ENCODE results near the gene AJM1. TPM values are rescaled to one million over a fixed set of nuclear protein-coding genes. Genes with fewer than 3 reads are reported as not detected.
A peak's percentile ranks its signal among the peaks of the same experiment; 100 is the strongest.
"Not testable (repeated sequence)": the region's sequence is repeated elsewhere in the genome, so short reads cannot be mapped to it uniquely, and the experiment has no call there.

AJM1 gene
- total RNA-seq, 1 donor from 2014 or later, result 3.3 TPM

- Histone ChIP-seq H3K79me2 (ENCODE audit: insufficient read depth, low read length) (no peaks in the 10 kb centered on the region), H3K4me3 (ENCODE audit: insufficient read depth, low read depth, low read length) (no peak overlapping the region), H2AFZ (ENCODE audit: low read depth, low read length) (no peak overlapping the region), H3K4me2 (ENCODE audit: low read length) (peak overlapping the region; percentile 46), H3K9ac (ENCODE audit: low read length) (no peak overlapping the region), H3K36me3 (ENCODE audit: insufficient read depth, low read length) (no peaks in the 10 kb centered on the region), H3K27me3 (ENCODE audit: insufficient read depth, low read length) (no peaks in the 10 kb centered on the region), H3K9me3 (ENCODE audit: insufficient read depth, low read depth, low read length) (peaks cover 3% of the 10 kb centered on the region), H3K27ac (ENCODE audit: low read depth, low read length) (no peak overlapping the region), H4K20me1 (ENCODE audit: insufficient read depth, low read length) (peaks cover 15% of the 10 kb centered on the region), H3K4me1 (ENCODE audit: insufficient read depth, low read length) (peaks cover 13% of the 10 kb centered on the region)
- Mint-ChIP-seq H3K9me3 (ENCODE audit: unreplicated experiment) (no peaks in the 10 kb centered on the region), H3K27me3 (ENCODE audit: low read depth, unreplicated experiment) (no peaks in the 10 kb centered on the region), H3K4me3 (ENCODE audit: unreplicated experiment) (peak overlapping the region; percentile 54), H3K27ac (ENCODE audit: unreplicated experiment) (no peak overlapping the region), H3K36me3 (ENCODE audit: low read depth, unreplicated experiment) (no peaks in the 10 kb centered on the region), H3K4me1 (ENCODE audit: low read depth, unreplicated experiment) (peaks cover 12% of the 10 kb centered on the region)
- TF ChIP-seq EZH2 (IDR thresholded peaks at IDR 0.05; ENCODE audit: insufficient read depth, low read length), result no peak
- TF ChIP-seq, protein P1, sequence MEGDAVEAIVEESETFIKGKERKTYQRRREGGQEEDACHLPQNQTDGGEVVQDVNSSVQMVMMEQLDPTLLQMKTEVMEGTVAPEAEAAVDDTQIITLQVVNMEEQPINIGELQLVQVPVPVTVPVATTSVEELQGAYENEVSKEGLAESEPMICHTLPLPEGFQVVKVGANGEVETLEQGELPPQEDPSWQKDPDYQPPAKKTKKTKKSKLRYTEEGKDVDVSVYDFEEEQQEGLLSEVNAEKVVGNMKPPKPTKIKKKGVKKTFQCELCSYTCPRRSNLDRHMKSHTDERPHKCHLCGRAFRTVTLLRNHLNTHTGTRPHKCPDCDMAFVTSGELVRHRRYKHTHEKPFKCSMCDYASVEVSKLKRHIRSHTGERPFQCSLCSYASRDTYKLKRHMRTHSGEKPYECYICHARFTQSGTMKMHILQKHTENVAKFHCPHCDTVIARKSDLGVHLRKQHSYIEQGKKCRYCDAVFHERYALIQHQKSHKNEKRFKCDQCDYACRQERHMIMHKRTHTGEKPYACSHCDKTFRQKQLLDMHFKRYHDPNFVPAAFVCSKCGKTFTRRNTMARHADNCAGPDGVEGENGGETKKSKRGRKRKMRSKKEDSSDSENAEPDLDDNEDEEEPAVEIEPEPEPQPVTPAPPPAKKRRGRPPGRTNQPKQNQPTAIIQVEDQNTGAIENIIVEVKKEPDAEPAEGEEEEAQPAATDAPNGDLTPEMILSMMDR (IDR thresholded peaks at IDR 0.05; ENCODE audit: insufficient read depth, low read depth, low read length), result no peak
- FAIRE-seq (no peak), DNase-seq (ENCODE audit: low read depth) (peak; percentile 36)
Observed at GRCh38 chr9:136840877-136841645, 1.2 kb upstream of the AJM1 start.

DNA sequence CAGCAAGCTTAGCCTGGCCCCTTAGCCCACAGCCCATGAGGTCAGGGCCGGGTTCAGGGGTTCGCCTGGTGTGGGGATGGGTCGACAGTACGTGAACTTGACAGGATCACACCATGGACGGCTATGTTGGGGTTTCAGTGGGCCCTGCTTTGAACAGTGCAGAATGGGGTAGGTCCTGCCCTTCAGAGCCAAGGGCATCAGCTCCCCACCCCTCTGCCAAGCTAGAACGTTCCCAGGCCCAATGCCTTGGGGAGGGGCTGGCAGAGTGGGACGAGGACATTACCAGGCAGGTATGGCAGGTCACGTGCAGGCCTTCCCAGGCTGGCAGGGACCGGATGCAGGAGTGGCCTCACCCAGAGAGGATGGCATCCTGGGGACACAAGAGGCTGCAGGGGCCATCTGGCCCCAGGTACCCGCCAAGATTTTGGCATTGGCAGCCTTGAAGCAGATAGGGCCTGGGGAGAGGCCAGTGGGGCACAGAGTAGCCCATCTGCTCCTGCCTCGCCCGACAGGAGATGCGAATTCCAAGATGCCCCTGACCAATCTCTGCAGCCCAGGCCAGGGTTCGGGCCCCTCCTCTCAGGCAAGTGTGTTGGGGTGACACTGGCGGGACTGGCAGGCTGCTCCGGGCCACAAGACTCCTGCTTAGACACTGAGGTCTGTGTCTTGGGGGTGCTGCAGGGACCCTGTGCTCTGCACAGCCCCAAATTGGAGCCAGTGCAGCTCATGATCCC, 465 bp upstream of the AJM1 start:
- peak overlapping the region; percentile 18 for H3K27ac Mint-ChIP-seq (ENCODE audit: unreplicated experiment)
- not testable (repeated sequence) for DNase-seq (ENCODE audit: low read depth); H3K9me3 Mint-ChIP-seq (ENCODE audit: unreplicated experiment); H3K36me3 ChIP-seq (ENCODE audit: insufficient read depth, low read length); H3K27me3 ChIP-seq (ENCODE audit: insufficient read depth, low read length); H3K9me3 ChIP-seq (ENCODE audit: insufficient read depth, low read depth, low read length); H3K27me3 Mint-ChIP-seq (ENCODE audit: low read depth, unreplicated experiment); H3K9ac ChIP-seq (ENCODE audit: low read length); FAIRE-seq; H3K36me3 Mint-ChIP-seq (ENCODE audit: low read depth, unreplicated experiment); H3K27ac ChIP-seq (ENCODE audit: low read depth, low read length); H2AFZ ChIP-seq (ENCODE audit: low read depth, low read length); H3K4me3 ChIP-seq (ENCODE audit: insufficient read depth, low read depth, low read length); H3K79me2 ChIP-seq (ENCODE audit: insufficient read depth, low read length)
- peak overlapping the region; percentile 76 for H3K4me3 Mint-ChIP-seq (ENCODE audit: unreplicated experiment)
- Histone ChIP-seq H3K4me2 (ENCODE audit: low read length) (peak overlapping the region; percentile 87), H3K4me1 (ENCODE audit: insufficient read depth, low read length) (peaks cover 13% of the 10 kb centered on the region), H4K20me1 (ENCODE audit: insufficient read depth, low read length) (peaks cover 15% of the 10 kb centered on the region)
- peaks cover 12% of the 10 kb centered on the region for H3K4me1 Mint-ChIP-seq (ENCODE audit: low read depth, unreplicated experiment)

GRCh38 chr9:136843159-136843800, 1.0 kb downstream of the AJM1 start:
- FAIRE-seq; H2AFZ ChIP-seq (ENCODE audit: low read depth, low read length); H3K79me2 ChIP-seq (ENCODE audit: insufficient read depth, low read length); H3K4me2 ChIP-seq (ENCODE audit: low read length); H3K27ac Mint-ChIP-seq (ENCODE audit: unreplicated experiment); H3K27ac ChIP-seq (ENCODE audit: low read depth, low read length); H3K36me3 ChIP-seq (ENCODE audit: insufficient read depth, low read length); H3K27me3 ChIP-seq (ENCODE audit: insufficient read depth, low read length); H3K27me3 Mint-ChIP-seq (ENCODE audit: low read depth, unreplicated experiment); DNase-seq (ENCODE audit: low read depth); H3K9me3 ChIP-seq (ENCODE audit: insufficient read depth, low read depth, low read length); H3K4me3 ChIP-seq (ENCODE audit: insufficient read depth, low read depth, low read length); H3K36me3 Mint-ChIP-seq (ENCODE audit: low read depth, unreplicated experiment); H3K9ac ChIP-seq (ENCODE audit: low read length); H3K9me3 Mint-ChIP-seq (ENCODE audit: unreplicated experiment): not testable (repeated sequence)
- Histone ChIP-seq H3K4me1 (ENCODE audit: insufficient read depth, low read length) (peaks cover 13% of the 10 kb centered on the region), H4K20me1 (ENCODE audit: insufficient read depth, low read length) (peaks cover 15% of the 10 kb centered on the region)
- peak overlapping the region; percentile 40 for H3K4me3 Mint-ChIP-seq (ENCODE audit: unreplicated experiment)
- H3K4me1 Mint-ChIP-seq (ENCODE audit: low read depth, unreplicated experiment), result peaks cover 12% of the 10 kb centered on the region

All from astrocyte (in vitro differentiated cells and primary cell).